ENCODE results near the gene ATXN7L1.

DNA sequence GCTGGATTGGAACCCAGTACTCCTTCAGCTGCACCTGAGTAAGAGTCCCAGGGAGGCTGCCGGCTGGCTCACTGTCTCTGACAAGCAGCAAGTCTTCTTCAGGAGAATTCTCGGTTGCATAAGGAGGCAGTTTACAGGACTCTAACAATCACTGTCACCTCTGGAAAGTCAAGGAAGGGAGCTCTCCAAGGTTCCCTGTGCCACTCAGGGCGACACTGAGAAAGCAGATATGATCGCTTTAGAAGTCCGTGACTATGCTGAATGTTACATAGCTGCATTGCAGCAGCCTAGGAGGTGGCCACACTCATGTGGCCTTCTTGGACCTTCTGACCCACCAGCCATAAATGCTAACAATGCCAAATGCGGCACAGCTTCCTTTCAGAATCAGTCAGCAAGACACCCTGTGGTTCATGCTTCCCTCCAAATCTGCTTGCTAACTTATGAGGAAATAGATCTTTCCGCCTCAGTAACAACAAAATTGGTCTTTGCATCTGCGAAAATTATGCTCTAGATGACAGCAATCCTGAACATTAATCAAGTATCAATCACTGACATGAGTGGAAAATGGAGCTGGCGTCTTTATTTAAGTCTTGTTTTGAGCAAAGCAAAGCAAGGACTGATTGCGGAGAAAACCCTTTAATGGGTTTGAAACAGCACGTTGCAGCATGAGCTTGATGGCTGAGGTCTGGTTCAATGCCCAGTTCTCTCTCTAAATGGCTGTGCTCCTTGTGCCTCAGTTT lies 132.9 kb downstream of the ATXN7L1 start:
- no peak for TF ChIP-seq ZNF883 (CRISPR knock-in tag; IDR thresholded peaks at IDR 0.05; ENCODE audit: not compliant biosample characterization)
- TF ChIP-seq RBM39 (IDR thresholded peaks at IDR 0.05; ENCODE audit: low read depth, low read length, poor library complexity, severe bottlenecking), result no peak
- TF ChIP-seq CCDC6 (CRISPR knock-in tag; IDR thresholded peaks at IDR 0.05), result no peak
- no peak for TF ChIP-seq ZNF280D (CRISPR knock-in tag; IDR thresholded peaks at IDR 0.05)
- TF ChIP-seq CTCF (CRISPR knock-in tag; IDR thresholded peaks at IDR 0.05), result no peak
